HCT116 (cell line): Measurements from ENCODE around the gene PLK5. TPM values are rescaled to one million over a fixed set of nuclear protein-coding genes. Genes with fewer than 3 reads are reported as not detected.

Experiments used
- ATAC-seq: fragments of 200-7000 bp; cut with Tn5 transposase; 2 replicates; pipeline ENCODE4 v1.9.1; 2020; ENCODE audit warnings: mild to moderate bottlenecking, moderate library complexity
- BruUV-seq: library from RNA; stranded (reverse); fragments of 400-500 nt; replicated peaks from 2 replicates; lab custom pipeline; 2021; lab: Mats Ljungman, UMichigan
- CTCF ChIA-PET: fragments of 300-600 bp; sonication (Branson Sonifier 250); formaldehyde crosslinking; loops from one replicate; lab custom pipeline; 2021; ENCODE audit warnings: antibody characterized with exemption; lab: Charles Lee
- POLR2A ChIA-PET: fragments of 300-600, 350-600 bp; sonication (Branson Sonifier 250); formaldehyde crosslinking; loops from one replicate; lab custom pipeline; 2021; ENCODE audit warnings: antibody characterized with exemption; lab: Charles Lee
- RAD21 ChIA-PET, 2 experiments: fragments of 300-600 bp; sonication (Branson Sonifier 250); formaldehyde crosslinking; loops; one replicate each; lab custom pipeline; 2023; ENCODE audit warnings: low total read pairs in 2 of 2; ENCODE audit not compliant: uncharacterized antibody in 2 of 2, unreplicated experiment in 2 of 2, low non-redundant PET in 1 of 2; lab: Charles Lee
- DNase-seq: peaks from one replicate; pipeline ENCODE4 v3.0.0-alpha.2; 2010; ENCODE audit warnings: low read depth, low spot score
- H2AFZ ChIP-seq: fragments of 200-600 bp; shearing (Covaris generic), sonication (generic); 2 replicates; pipeline ENCODE4 v1.6.1; 2017; ENCODE audit warnings: low read depth, mixed run types, mixed read lengths, antibody characterized with exemption, low read length; ENCODE audit not compliant: poor library complexity, severe bottlenecking
- H3K27ac ChIP-seq: 2 replicates; pipeline ENCODE4 v1.5.1; 2012; ENCODE audit warnings: low read depth, low read length
- H3K27me3 ChIP-seq: fragments of 200-600 bp; sonication (generic); 2 replicates; pipeline ENCODE4 v1.6.1; 2016; ENCODE audit warnings: mixed run types, low read length, mixed read lengths; ENCODE audit not compliant: insufficient read depth
- H3K36me3 ChIP-seq, 2 experiments: fragments of 200-500 bp in 1 of 2; fragments of 200-600 bp in 1 of 2; sonication (Bioruptor generic) in 1 of 2; sonication (generic) in 1 of 2; 2 replicates each; pipeline versions ENCODE4 v1.5.1 to v1.6.1; 2014 to 2016; ENCODE audit warnings: low read length in 2 of 2, inconsistent platforms in 1 of 2, mixed read lengths in 1 of 2, mixed run types in 1 of 2; ENCODE audit not compliant: insufficient read depth in 2 of 2, control insufficient read depth in 1 of 2
- H3K4me1 ChIP-seq, 2 experiments: fragments of 200-600 bp in 1 of 2; sonication (generic) in 1 of 2; 2 replicates each; pipeline versions ENCODE4 v1.5.1 to v1.6.1; 2012 to 2017; ENCODE audit warnings: low read length in 2 of 2, inconsistent platforms in 1 of 2, mild to moderate bottlenecking in 1 of 2, mixed read lengths in 1 of 2, mixed run types in 1 of 2, moderate library complexity in 1 of 2; ENCODE audit not compliant: insufficient read depth in 2 of 2, control insufficient read depth in 1 of 2
- H3K4me2 ChIP-seq: fragments of 200-600 bp; sonication (generic); 2 replicates; pipeline ENCODE4 v1.6.1; 2017; ENCODE audit warnings: mixed run types, low read length, mixed read lengths
- H3K4me3 ChIP-seq, 2 experiments: fragments of 200-600 bp in 1 of 2; sonication (generic) in 1 of 2; replicated peaks in 1 of 2; 2 replicates each; pipeline ENCODE4 v1.5.1; 2011 to 2016; ENCODE audit warnings: low read length in 2 of 2, control low read depth in 1 of 2, low read depth in 1 of 2, mild to moderate bottlenecking in 1 of 2, mixed read lengths in 1 of 2, mixed run types in 1 of 2
- H3K79me2 ChIP-seq: fragments of 200-600 bp; sonication (generic); 2 replicates; pipeline ENCODE4 v1.6.1; 2017; ENCODE audit warnings: mild to moderate bottlenecking, mixed run types, low read length, moderate library complexity, mixed read lengths; ENCODE audit not compliant: insufficient read depth
- H3K9ac ChIP-seq: fragments of 200-600 bp; sonication (generic); 2 replicates; pipeline ENCODE4 v1.6.1; 2016; ENCODE audit warnings: low read length, mixed read lengths
- H3K9me2 ChIP-seq: fragments of 200-600 bp; sonication (generic), shearing (Covaris generic); 2 replicates; pipeline ENCODE4 v1.6.1; 2017; ENCODE audit warnings: mixed run types, mild to moderate bottlenecking, moderate library complexity; ENCODE audit not compliant: insufficient read depth
- H3K9me3 ChIP-seq, 2 experiments: fragments of 200-500 bp in 1 of 2; fragments of 200-600 bp in 1 of 2; sonication (Bioruptor generic) in 1 of 2; sonication (generic) in 1 of 2; 2 replicates each; pipeline ENCODE4 v1.6.1; 2014 to 2017; ENCODE audit warnings: low read length in 2 of 2, mixed read lengths in 2 of 2, inconsistent platforms in 1 of 2, low read depth in 1 of 2, mild to moderate bottlenecking in 1 of 2, mixed run types in 1 of 2, moderate library complexity in 1 of 2; ENCODE audit not compliant: control insufficient read depth in 1 of 2, insufficient read depth in 1 of 2
- H4K20me1 ChIP-seq: fragments of 200-600 bp; sonication (generic), shearing (Covaris generic); 2 replicates; pipeline ENCODE4 v1.6.1; 2017; ENCODE audit warnings: mixed run types, mild to moderate bottlenecking, moderate library complexity; ENCODE audit not compliant: insufficient read depth
- ATF3 ChIP-seq: IDR thresholded peaks from 2 replicates; pipeline ENCODE4 v1.6.1; 2012
- EZH2 ChIP-seq: fragments of 200-600 bp; sonication (generic); IDR thresholded peaks from 2 replicates; pipeline ENCODE4 v1.6.1; 2017; ENCODE audit warnings: antibody characterized with exemption, mixed run types
- EZH2phosphoT487 ChIP-seq: fragments of 200-600 bp; IDR thresholded peaks from 2 replicates; pipeline ENCODE4 v1.6.1; 2018; ENCODE audit warnings: antibody characterized with exemption, borderline replicate concordance
- MAX ChIP-seq: IDR thresholded peaks from 2 replicates; pipeline ENCODE4 v1.6.1; 2012
- POLR2A ChIP-seq: IDR thresholded peaks from 2 replicates; pipeline ENCODE4 v1.7.0; 2011; ENCODE audit warnings: borderline replicate concordance; ENCODE audit not compliant: insufficient read depth, insufficient read length; ENCODE audit errors: extremely low read depth
- RAD21 ChIP-seq: IDR thresholded peaks from 2 replicates; pipeline ENCODE4 v1.6.1; 2012; ENCODE audit warnings: low read depth, mild to moderate bottlenecking
- REST ChIP-seq: IDR thresholded peaks from 2 replicates; pipeline ENCODE4 v1.6.1; 2012; ENCODE audit warnings: low read depth
- SIN3A ChIP-seq: IDR thresholded peaks from 2 replicates; pipeline ENCODE4 v1.6.1; 2012; ENCODE audit warnings: low read depth
- SP1 ChIP-seq: IDR thresholded peaks from 2 replicates; pipeline ENCODE4 v1.6.1; 2012; ENCODE audit warnings: low read depth
- SRF ChIP-seq: IDR thresholded peaks from 2 replicates; pipeline ENCODE4 v1.6.1; 2012; ENCODE audit warnings: low read depth
- ZBTB33 ChIP-seq: IDR thresholded peaks from 2 replicates; pipeline ENCODE4 v1.6.1; 2011; ENCODE audit warnings: mild to moderate bottlenecking, low read length, moderate library complexity; ENCODE audit not compliant: insufficient replicate concordance; ENCODE audit errors: extremely low read depth
- intact Hi-C: fragments of 100-400 bp; cut with micrococcal nuclease; formaldehyde crosslinking; loops from 2 replicates; pipeline ENCODE4 v1.10.0; 2022
- total RNA-seq: library from RNA; stranded (reverse); gene quantifications from one replicate; pipeline ENCODE4 v1.2.1, GENCODE V29; 2021; ENCODE audit not compliant: unreplicated experiment

PLK5 gene
- total RNA-seq, 1 experiment from 2014 or later: not detected

- Histone ChIP-seq H3K27ac (no peak overlapping the region), H3K9ac (no peak overlapping the region), H3K9me2 (no peaks in the 10 kb centered on the region), H3K9me3 (no peaks in the 10 kb centered on the region), H3K79me2 (peaks cover 38% of the 10 kb centered on the region), H2AFZ (no peak overlapping the region), H4K20me1 (no peaks in the 10 kb centered on the region), H3K36me3 (peaks cover under 1 to 11% of the 10 kb centered on the region in 2 experiments; a peak in 1 of 4 replicates), H3K27me3 (no peaks in the 10 kb centered on the region), H3K4me1 (peaks cover 24 to 39% of the 10 kb centered on the region in 2 experiments), H3K4me2 (no peak overlapping the region), H3K4me3 (no peak overlapping the region)
- intact Hi-C loops: no loop called here
- ATAC-seq: no peak
- ChIA-PET POLR2A (no interaction called here), CTCF (no interaction called here), RAD21 (no interaction called here)
- DNase-seq: no peak
- no peak for TF ChIP-seq RAD21
- no peak for TF ChIP-seq EZH2phosphoT487
- no peak for TF ChIP-seq ZBTB33
- TF ChIP-seq SP1: no peak
- no peak for TF ChIP-seq POLR2A
- no TSS peak for BruUV-seq
These were observed 60.8 kb downstream of the PLK5 start for GRCh38 chr19:1584500-1585242.

GRCh38 chr19:1585243-1585580, 61.3 kb downstream of the PLK5 start:
- no TSS peak for BruUV-seq
- H3K4me1 ChIP-seq: peaks cover 27 to 44% of the 10 kb centered on the region in 2 experiments
- no peak for DNase-seq
- H2AFZ ChIP-seq: no peak overlapping the region
- no peak for ATAC-seq
- no peaks in the 10 kb centered on the region for H4K20me1 ChIP-seq
- peaks cover 43% of the 10 kb centered on the region for H3K79me2 ChIP-seq
- H3K4me3 ChIP-seq: no peak overlapping the region
- no peak overlapping the region for H3K27ac ChIP-seq
- intact Hi-C loops: no loop called here
- H3K9me2 ChIP-seq: no peaks in the 10 kb centered on the region
- RAD21 ChIA-PET: no interaction called here
- peaks cover 0 to 10% of the 10 kb centered on the region in 2 experiments; a peak in 1 of 4 replicates for H3K36me3 ChIP-seq
- no peak overlapping the region for H3K4me2 ChIP-seq
- no peaks in the 10 kb centered on the region for H3K27me3 ChIP-seq
- CTCF ChIA-PET: no interaction called here
- POLR2A ChIA-PET: no interaction called here
- no peak overlapping the region for H3K9ac ChIP-seq
- no peaks in the 10 kb centered on the region for H3K9me3 ChIP-seq
- TF ChIP-seq SRF (no peak), SIN3A (no peak), MAX (no peak), ATF3 (no peak), EZH2 (no peak), SP1 (no peak), REST (no peak), ZBTB33 (no peak)
